ENCODE measurements around the gene OLIG2.

DNA sequence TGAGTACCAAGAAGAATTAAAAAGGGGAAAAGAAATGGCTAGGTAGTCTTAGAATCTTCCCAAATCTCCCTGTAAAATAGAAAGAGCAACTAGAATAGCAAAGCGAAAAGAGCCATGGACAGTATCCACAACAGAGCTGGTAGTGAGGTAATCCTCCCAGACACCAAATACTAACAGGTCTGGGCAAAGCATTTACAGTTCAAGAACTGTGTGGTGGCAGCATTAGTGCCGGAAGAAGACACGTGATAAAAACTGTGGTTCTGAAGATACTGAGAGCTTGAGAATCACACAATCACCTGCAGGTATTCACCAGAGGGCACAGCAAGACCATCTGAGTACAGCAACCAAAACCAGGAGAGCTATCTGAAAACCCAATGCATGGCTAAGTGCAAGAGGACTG lies 31.8 kb upstream of the OLIG2 start:
- TF ChIP-seq POLR2AphosphoS5 (IDR thresholded peaks at IDR 0.05; ENCODE audit: low read depth), result no peak
- TF ChIP-seq, protein P1, sequence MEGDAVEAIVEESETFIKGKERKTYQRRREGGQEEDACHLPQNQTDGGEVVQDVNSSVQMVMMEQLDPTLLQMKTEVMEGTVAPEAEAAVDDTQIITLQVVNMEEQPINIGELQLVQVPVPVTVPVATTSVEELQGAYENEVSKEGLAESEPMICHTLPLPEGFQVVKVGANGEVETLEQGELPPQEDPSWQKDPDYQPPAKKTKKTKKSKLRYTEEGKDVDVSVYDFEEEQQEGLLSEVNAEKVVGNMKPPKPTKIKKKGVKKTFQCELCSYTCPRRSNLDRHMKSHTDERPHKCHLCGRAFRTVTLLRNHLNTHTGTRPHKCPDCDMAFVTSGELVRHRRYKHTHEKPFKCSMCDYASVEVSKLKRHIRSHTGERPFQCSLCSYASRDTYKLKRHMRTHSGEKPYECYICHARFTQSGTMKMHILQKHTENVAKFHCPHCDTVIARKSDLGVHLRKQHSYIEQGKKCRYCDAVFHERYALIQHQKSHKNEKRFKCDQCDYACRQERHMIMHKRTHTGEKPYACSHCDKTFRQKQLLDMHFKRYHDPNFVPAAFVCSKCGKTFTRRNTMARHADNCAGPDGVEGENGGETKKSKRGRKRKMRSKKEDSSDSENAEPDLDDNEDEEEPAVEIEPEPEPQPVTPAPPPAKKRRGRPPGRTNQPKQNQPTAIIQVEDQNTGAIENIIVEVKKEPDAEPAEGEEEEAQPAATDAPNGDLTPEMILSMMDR (conservative IDR thresholded peaks at IDR 0.05; ENCODE audit: low read depth in 2 of 2), result no peak
- no peak for TF ChIP-seq EZH2 (IDR thresholded peaks at IDR 0.05; ENCODE audit: low read depth, unreplicated experiment)
- TF ChIP-seq, protein P2, sequence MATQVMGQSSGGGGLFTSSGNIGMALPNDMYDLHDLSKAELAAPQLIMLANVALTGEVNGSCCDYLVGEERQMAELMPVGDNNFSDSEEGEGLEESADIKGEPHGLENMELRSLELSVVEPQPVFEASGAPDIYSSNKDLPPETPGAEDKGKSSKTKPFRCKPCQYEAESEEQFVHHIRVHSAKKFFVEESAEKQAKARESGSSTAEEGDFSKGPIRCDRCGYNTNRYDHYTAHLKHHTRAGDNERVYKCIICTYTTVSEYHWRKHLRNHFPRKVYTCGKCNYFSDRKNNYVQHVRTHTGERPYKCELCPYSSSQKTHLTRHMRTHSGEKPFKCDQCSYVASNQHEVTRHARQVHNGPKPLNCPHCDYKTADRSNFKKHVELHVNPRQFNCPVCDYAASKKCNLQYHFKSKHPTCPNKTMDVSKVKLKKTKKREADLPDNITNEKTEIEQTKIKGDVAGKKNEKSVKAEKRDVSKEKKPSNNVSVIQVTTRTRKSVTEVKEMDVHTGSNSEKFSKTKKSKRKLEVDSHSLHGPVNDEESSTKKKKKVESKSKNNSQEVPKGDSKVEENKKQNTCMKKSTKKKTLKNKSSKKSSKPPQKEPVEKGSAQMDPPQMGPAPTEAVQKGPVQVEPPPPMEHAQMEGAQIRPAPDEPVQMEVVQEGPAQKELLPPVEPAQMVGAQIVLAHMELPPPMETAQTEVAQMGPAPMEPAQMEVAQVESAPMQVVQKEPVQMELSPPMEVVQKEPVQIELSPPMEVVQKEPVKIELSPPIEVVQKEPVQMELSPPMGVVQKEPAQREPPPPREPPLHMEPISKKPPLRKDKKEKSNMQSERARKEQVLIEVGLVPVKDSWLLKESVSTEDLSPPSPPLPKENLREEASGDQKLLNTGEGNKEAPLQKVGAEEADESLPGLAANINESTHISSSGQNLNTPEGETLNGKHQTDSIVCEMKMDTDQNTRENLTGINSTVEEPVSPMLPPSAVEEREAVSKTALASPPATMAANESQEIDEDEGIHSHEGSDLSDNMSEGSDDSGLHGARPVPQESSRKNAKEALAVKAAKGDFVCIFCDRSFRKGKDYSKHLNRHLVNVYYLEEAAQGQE (IDR thresholded peaks at IDR 0.05; ENCODE audit: unreplicated experiment), result no peak
- TF ChIP-seq NANOG (IDR thresholded peaks at IDR 0.05; ENCODE audit: borderline replicate concordance), result no peak
- TF ChIP-seq CREB1 (CRISPR knock-in tag; IDR thresholded peaks at IDR 0.05; ENCODE audit: low read depth), result no peak
- TF ChIP-seq EZH2phosphoT487 (IDR thresholded peaks at IDR 0.05; ENCODE audit: unreplicated experiment), result no peak
- no peak for TF ChIP-seq ZNF331 (CRISPR knock-in tag; IDR thresholded peaks at IDR 0.05; ENCODE audit: low read depth)
- TF ChIP-seq ZNF114 (CRISPR knock-in tag; IDR thresholded peaks at IDR 0.05), result no peak
- TF ChIP-seq JUNB (IDR thresholded peaks at IDR 0.05; ENCODE audit: unreplicated experiment), result no peak
- no peak for TF ChIP-seq STAT1 (IDR thresholded peaks at IDR 0.05; ENCODE audit: unreplicated experiment)
- TF ChIP-seq, protein P3, sequence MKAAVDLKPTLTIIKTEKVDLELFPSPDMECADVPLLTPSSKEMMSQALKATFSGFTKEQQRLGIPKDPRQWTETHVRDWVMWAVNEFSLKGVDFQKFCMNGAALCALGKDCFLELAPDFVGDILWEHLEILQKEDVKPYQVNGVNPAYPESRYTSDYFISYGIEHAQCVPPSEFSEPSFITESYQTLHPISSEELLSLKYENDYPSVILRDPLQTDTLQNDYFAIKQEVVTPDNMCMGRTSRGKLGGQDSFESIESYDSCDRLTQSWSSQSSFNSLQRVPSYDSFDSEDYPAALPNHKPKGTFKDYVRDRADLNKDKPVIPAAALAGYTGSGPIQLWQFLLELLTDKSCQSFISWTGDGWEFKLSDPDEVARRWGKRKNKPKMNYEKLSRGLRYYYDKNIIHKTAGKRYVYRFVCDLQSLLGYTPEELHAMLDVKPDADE (IDR thresholded peaks at IDR 0.05), result no peak
